Measurements from ENCODE around the gene SLC37A1.
"Not testable (repeated sequence)": the region's sequence is repeated elsewhere in the genome, so short reads cannot be mapped to it uniquely, and the experiment has no call there.

The SLC37A1 gene

GRCh38 chr21:42622284-42622683, 108.6 kb downstream of the SLC37A1 start:
- no peak for DNase-seq

GRCh38 chr21:42623694-42624093, 110.0 kb downstream of the SLC37A1 start:
- DNase-seq, result no peak

- no peak for DNase-seq
Measured at GRCh38 chr21:42624095-42624790, 110.6 kb downstream of the SLC37A1 start.

GRCh38 chr21:42624936-42625335, 111.3 kb downstream of the SLC37A1 start:
- DNase-seq, result no peak

- DNase-seq, result no peak
Measured at GRCh38 chr21:42626171-42626570, 112.5 kb downstream of the SLC37A1 start.

GRCh38 chr21:42627527-42628289, 114.1 kb downstream of the SLC37A1 start:
- DNase-seq, result no peak

- not testable (repeated sequence) for DNase-seq
Measured at GRCh38 chr21:42628466-42629061, 114.9 kb downstream of the SLC37A1 start.

GRCh38 chr21:42629933-42630589, 116.4 kb downstream of the SLC37A1 start:
- no peak for DNase-seq

GRCh38 chr21:42630626-42631025, 117.0 kb downstream of the SLC37A1 start:
- DNase-seq, result no peak

Data from suppressor macrophage treated with lipopolysaccharide for 4 hours (primary cell).